ENCODE results near the gene AHCYL2. TPM values are rescaled to one million over a fixed set of nuclear protein-coding genes. Genes with fewer than 3 reads are reported as not detected.
A peak's percentile ranks its signal among the peaks of the same experiment; 100 is the strongest.

The AHCYL2 gene
- total and polyA plus RNA-seq, 5 donors from 2014 or later, result 6.2 to 18.5 (median 8.3) TPM

- H3K9me3 ChIP-seq (ENCODE audit: control insufficient read depth in 2 of 2, low read length in 2 of 2), result no peaks in the 10 kb centered on the region
- H3K27me3 Mint-ChIP-seq, result peaks cover 22% of the 10 kb centered on the region
- no peak overlapping the region for H3K27ac ChIP-seq (ENCODE audit: insufficient read depth, low read length, poor library complexity, severe bottlenecking)
- peak overlapping the region; percentile 83 to 97 (median 94) for H3K4me3 Mint-ChIP-seq
- H3K4me1 Mint-ChIP-seq, result peaks cover 8 to 23% (median 14%) of the 10 kb centered on the region in 4 donors
- H3K4me3 ChIP-seq (ENCODE audit: low read depth, low read length), result no peak overlapping the region
- no peaks in the 10 kb centered on the region for H3K36me3 ChIP-seq (ENCODE audit: control insufficient read depth, insufficient read depth, low read length)
- H3K27me3 ChIP-seq (ENCODE audit: control insufficient read depth, insufficient read depth, low read length), result peaks cover 7% of the 10 kb centered on the region
- peaks cover 16% of the 10 kb centered on the region for H3K4me1 ChIP-seq (ENCODE audit: control insufficient read depth, insufficient read depth, low read length, poor library complexity, severe bottlenecking)
- DNase-seq (no peak), ATAC-seq (ENCODE audit: low read depth in 2 of 2) (no peak)
- peaks cover 0 to 1% (median 0%) of the 10 kb centered on the region in 7 donors for H3K9me3 Mint-ChIP-seq
- H3K36me3 Mint-ChIP-seq, result no peaks in the 10 kb centered on the region
- H3K27ac Mint-ChIP-seq, result no peak overlapping the region
These were observed 210.6 kb downstream of the AHCYL2 start for GRCh38 chr7:129435414-129435829.

- Mint-ChIP-seq H3K27ac (no peak overlapping the region), H3K4me3 (peak overlapping the region; percentile 8 to 94 (median 26)), H3K4me1 (peaks cover 8 to 23% (median 14%) of the 10 kb centered on the region in 4 donors), H3K27me3 (peaks cover 22% of the 10 kb centered on the region), H3K36me3 (no peaks in the 10 kb centered on the region), H3K9me3 (peaks cover 0 to 1% (median 0%) of the 10 kb centered on the region in 7 donors)
- H3K36me3 ChIP-seq (ENCODE audit: control insufficient read depth, insufficient read depth, low read length), result no peaks in the 10 kb centered on the region
- no peaks in the 10 kb centered on the region for H3K9me3 ChIP-seq (ENCODE audit: control insufficient read depth in 2 of 2, low read length in 2 of 2)
- ATAC-seq (ENCODE audit: low read depth in 2 of 2) (no peak), DNase-seq (no peak)
- peaks cover 16% of the 10 kb centered on the region for H3K4me1 ChIP-seq (ENCODE audit: control insufficient read depth, insufficient read depth, low read length, poor library complexity, severe bottlenecking)
- no peak overlapping the region for H3K4me3 ChIP-seq (ENCODE audit: low read depth, low read length)
- peaks cover 7% of the 10 kb centered on the region for H3K27me3 ChIP-seq (ENCODE audit: control insufficient read depth, insufficient read depth, low read length)
- H3K27ac ChIP-seq (ENCODE audit: insufficient read depth, low read length, poor library complexity, severe bottlenecking), result no peak overlapping the region
These were observed 211.6 kb downstream of the AHCYL2 start for GRCh38 chr7:129436335-129436923.

GRCh38 chr7:129437190-129437589 is 212.4 kb downstream of the AHCYL2 start:
- Mint-ChIP-seq H3K4me3 (no peak overlapping the region), H3K9me3 (peaks cover 0 to 1% (median 0%) of the 10 kb centered on the region in 7 donors), H3K4me1 (peaks cover 8 to 23% (median 14%) of the 10 kb centered on the region in 4 donors), H3K27me3 (peaks cover 22% of the 10 kb centered on the region), H3K36me3 (no peaks in the 10 kb centered on the region), H3K27ac (no peak overlapping the region)
- no peaks in the 10 kb centered on the region for H3K9me3 ChIP-seq (ENCODE audit: control insufficient read depth in 2 of 2, low read length in 2 of 2)
- H3K27ac ChIP-seq (ENCODE audit: insufficient read depth, low read length, poor library complexity, severe bottlenecking), result no peak overlapping the region
- DNase-seq, result no peak
- H3K36me3 ChIP-seq (ENCODE audit: control insufficient read depth, insufficient read depth, low read length), result no peaks in the 10 kb centered on the region
- peaks cover 7% of the 10 kb centered on the region for H3K27me3 ChIP-seq (ENCODE audit: control insufficient read depth, insufficient read depth, low read length)
- peaks cover 16% of the 10 kb centered on the region for H3K4me1 ChIP-seq (ENCODE audit: control insufficient read depth, insufficient read depth, low read length, poor library complexity, severe bottlenecking)
- H3K4me3 ChIP-seq (ENCODE audit: low read depth, low read length), result no peak overlapping the region
- ATAC-seq (ENCODE audit: low read depth in 2 of 2), result no peak

- H3K4me3 Mint-ChIP-seq, result no peak overlapping the region
- no peaks in the 10 kb centered on the region for H3K9me3 ChIP-seq (ENCODE audit: control insufficient read depth in 2 of 2, low read length in 2 of 2)
- no peaks in the 10 kb centered on the region for H3K36me3 Mint-ChIP-seq
- H3K27me3 Mint-ChIP-seq, result peaks cover 14% of the 10 kb centered on the region
- no peak overlapping the region for H3K27ac Mint-ChIP-seq
- H3K4me1 ChIP-seq (ENCODE audit: control insufficient read depth, insufficient read depth, low read length, poor library complexity, severe bottlenecking), result peaks cover 14% of the 10 kb centered on the region
- H3K27me3 ChIP-seq (ENCODE audit: control insufficient read depth, insufficient read depth, low read length), result peaks cover 7% of the 10 kb centered on the region
- peaks cover 6 to 15% (median 11%) of the 10 kb centered on the region in 4 donors for H3K4me1 Mint-ChIP-seq
- DNase-seq, result no peak
- ATAC-seq (ENCODE audit: low read depth in 2 of 2), result no peak
- H3K27ac ChIP-seq (ENCODE audit: insufficient read depth, low read length, poor library complexity, severe bottlenecking), result no peak overlapping the region
- peaks cover 0 to 1% (median 0%) of the 10 kb centered on the region in 7 donors for H3K9me3 Mint-ChIP-seq
- no peak overlapping the region for H3K4me3 ChIP-seq (ENCODE audit: low read depth, low read length)
- no peaks in the 10 kb centered on the region for H3K36me3 ChIP-seq (ENCODE audit: control insufficient read depth, insufficient read depth, low read length)
These were observed 213.5 kb downstream of the AHCYL2 start for GRCh38 chr7:129438281-129438838.

- Histone ChIP-seq H3K27ac (ENCODE audit: insufficient read depth, low read length, poor library complexity, severe bottlenecking) (no peak overlapping the region), H3K36me3 (ENCODE audit: control insufficient read depth, insufficient read depth, low read length) (no peaks in the 10 kb centered on the region), H3K9me3 (ENCODE audit: control insufficient read depth in 2 of 2, low read length in 2 of 2) (no peaks in the 10 kb centered on the region), H3K27me3 (ENCODE audit: control insufficient read depth, insufficient read depth, low read length) (peaks cover 7% of the 10 kb centered on the region), H3K4me3 (ENCODE audit: low read depth, low read length) (no peak overlapping the region), H3K4me1 (ENCODE audit: control insufficient read depth, insufficient read depth, low read length, poor library complexity, severe bottlenecking) (peaks cover 9% of the 10 kb centered on the region)
- Mint-ChIP-seq H3K4me3 (no peak overlapping the region), H3K27ac (no peak overlapping the region), H3K36me3 (no peaks in the 10 kb centered on the region), H3K4me1 (peaks cover 3 to 13% (median 7%) of the 10 kb centered on the region in 4 donors), H3K9me3 (peaks cover 0 to 1% (median 0%) of the 10 kb centered on the region in 7 donors), H3K27me3 (peaks cover 13% of the 10 kb centered on the region)
- DNase-seq, result peak in 1 of 3 donors; percentile 59
- no peak for ATAC-seq (ENCODE audit: low read depth in 2 of 2)
These were observed 214.2 kb downstream of the AHCYL2 start for GRCh38 chr7:129438839-129439651.

GRCh38 chr7:129439963-129440625 is 215.3 kb downstream of the AHCYL2 start:
- no peak for ATAC-seq (ENCODE audit: low read depth in 2 of 2)
- H3K4me1 ChIP-seq (ENCODE audit: control insufficient read depth, insufficient read depth, low read length, poor library complexity, severe bottlenecking), result peaks cover 2% of the 10 kb centered on the region
- H3K36me3 ChIP-seq (ENCODE audit: control insufficient read depth, insufficient read depth, low read length), result no peaks in the 10 kb centered on the region
- no peak for DNase-seq
- Mint-ChIP-seq H3K9me3 (peaks cover 0 to 1% (median 0%) of the 10 kb centered on the region in 7 donors), H3K36me3 (no peaks in the 10 kb centered on the region), H3K4me1 (peaks cover 3 to 13% (median 4%) of the 10 kb centered on the region in 4 donors), H3K4me3 (peak overlapping the region in 1 of 4 donors; percentile 62), H3K27me3 (peaks cover 13% of the 10 kb centered on the region), H3K27ac (peak overlapping the region in 1 of 3 donors; percentile 29)
- H3K9me3 ChIP-seq (ENCODE audit: control insufficient read depth in 2 of 2, low read length in 2 of 2), result no peaks in the 10 kb centered on the region
- H3K27me3 ChIP-seq (ENCODE audit: control insufficient read depth, insufficient read depth, low read length), result peaks cover 7% of the 10 kb centered on the region
- no peak overlapping the region for H3K4me3 ChIP-seq (ENCODE audit: low read depth, low read length)
- no peak overlapping the region for H3K27ac ChIP-seq (ENCODE audit: insufficient read depth, low read length, poor library complexity, severe bottlenecking)

- no peak overlapping the region for H3K27ac ChIP-seq (ENCODE audit: insufficient read depth, low read length, poor library complexity, severe bottlenecking)
- ATAC-seq (ENCODE audit: low read depth in 2 of 2) (no peak), DNase-seq (no peak)
- peak overlapping the region in 1 of 3 donors; percentile 35 for H3K27ac Mint-ChIP-seq
- H3K36me3 Mint-ChIP-seq, result peaks cover 2% of the 10 kb centered on the region
- H3K27me3 ChIP-seq (ENCODE audit: control insufficient read depth, insufficient read depth, low read length), result no peaks in the 10 kb centered on the region
- H3K4me1 Mint-ChIP-seq, result no peaks in the 10 kb centered on the region
- H3K9me3 Mint-ChIP-seq, result peaks cover 0 to 3% (median 1%) of the 10 kb centered on the region in 7 donors
- no peaks in the 10 kb centered on the region for H3K36me3 ChIP-seq (ENCODE audit: control insufficient read depth, insufficient read depth, low read length)
- H3K4me1 ChIP-seq (ENCODE audit: control insufficient read depth, insufficient read depth, low read length, poor library complexity, severe bottlenecking), result no peaks in the 10 kb centered on the region
- H3K4me3 ChIP-seq (ENCODE audit: low read depth, low read length), result no peak overlapping the region
- no peaks in the 10 kb centered on the region for H3K27me3 Mint-ChIP-seq
- H3K9me3 ChIP-seq (ENCODE audit: control insufficient read depth in 2 of 2, low read length in 2 of 2), result no peaks in the 10 kb centered on the region
- H3K4me3 Mint-ChIP-seq, result no peak overlapping the region
These were observed 218.8 kb downstream of the AHCYL2 start for GRCh38 chr7:129443612-129444011.

All from CD4-positive, CD25-positive, alpha-beta regulatory T cell (primary cell).